M059J (cell line): ENCODE measurements around the gene PAPSS2. TPM values are rescaled to one million over a fixed set of nuclear protein-coding genes. Genes with fewer than 3 reads are reported as not detected.

Source experiments
- DNase-seq: peaks from one replicate; pipeline ENCODE4 v3.0.0-alpha.2; 2012; ENCODE audit warnings: low read depth
- total RNA-seq: library from RNA; depleted of rRNA; stranded (reverse); fragments of >200 nt; shearing (Covaris generic); gene quantifications from 2 replicates; pipeline ENCODE4 v1.2.3, GENCODE V29; 2014

PAPSS2 gene
- total RNA-seq, 1 experiment from 2014 or later, result 81.0 TPM

- DNase-seq, result peak; percentile 54
These were observed 11.6 kb downstream of the PAPSS2 start for GRCh38 chr10:87671139-87671815.

DNA sequence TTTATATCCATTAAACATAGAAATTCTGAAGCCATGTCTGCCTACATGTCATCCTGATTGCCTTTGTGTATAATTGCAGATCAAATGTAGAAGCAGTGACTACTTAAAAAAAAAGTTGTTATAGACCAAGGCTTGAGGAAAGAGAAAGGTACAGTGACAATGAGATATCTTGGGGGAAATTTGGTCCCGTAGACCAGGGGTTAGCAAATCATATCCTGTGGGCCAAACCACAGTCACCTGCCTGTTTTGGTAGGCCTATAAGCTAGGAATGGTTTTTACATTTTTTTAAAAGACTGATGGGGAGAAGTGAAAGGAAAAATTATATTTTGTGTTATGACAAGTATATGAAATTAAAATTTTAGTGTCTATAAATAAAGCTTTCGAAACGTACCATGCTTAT, 12.9 kb downstream of the PAPSS2 start:
- no peak for DNase-seq

- peak; percentile 55 for DNase-seq
These were observed 15.3 kb downstream of the PAPSS2 start for GRCh38 chr10:87674943-87675342.

- DNase-seq, result peak; percentile 93
These were observed 16.0 kb downstream of the PAPSS2 start for GRCh38 chr10:87675396-87676376.

GRCh38 chr10:87677595-87677994, 17.9 kb downstream of the PAPSS2 start:
- DNase-seq, result no peak

- DNase-seq, result no peak
These were observed 18.6 kb downstream of the PAPSS2 start for GRCh38 chr10:87678302-87678701.

DNA sequence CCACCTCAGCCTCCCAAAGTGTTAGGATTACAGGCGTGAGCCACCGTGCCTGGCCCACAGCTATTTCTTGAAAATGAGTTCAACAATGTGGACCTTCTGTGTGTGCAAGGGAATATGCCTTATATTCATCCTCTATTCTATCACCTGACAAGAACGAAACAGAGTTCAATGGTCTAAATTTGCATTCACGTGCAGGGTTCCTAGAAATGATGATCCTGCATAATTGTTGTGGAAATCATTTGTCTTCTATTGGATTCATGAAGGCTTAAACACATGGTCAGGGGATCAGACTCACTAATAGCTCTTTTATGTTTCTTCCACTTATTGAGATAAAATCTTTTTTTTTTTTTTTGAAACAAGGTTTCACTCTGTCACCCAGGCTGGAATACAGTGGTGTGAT, 23.7 kb downstream of the PAPSS2 start:
- no peak for DNase-seq

DNA sequence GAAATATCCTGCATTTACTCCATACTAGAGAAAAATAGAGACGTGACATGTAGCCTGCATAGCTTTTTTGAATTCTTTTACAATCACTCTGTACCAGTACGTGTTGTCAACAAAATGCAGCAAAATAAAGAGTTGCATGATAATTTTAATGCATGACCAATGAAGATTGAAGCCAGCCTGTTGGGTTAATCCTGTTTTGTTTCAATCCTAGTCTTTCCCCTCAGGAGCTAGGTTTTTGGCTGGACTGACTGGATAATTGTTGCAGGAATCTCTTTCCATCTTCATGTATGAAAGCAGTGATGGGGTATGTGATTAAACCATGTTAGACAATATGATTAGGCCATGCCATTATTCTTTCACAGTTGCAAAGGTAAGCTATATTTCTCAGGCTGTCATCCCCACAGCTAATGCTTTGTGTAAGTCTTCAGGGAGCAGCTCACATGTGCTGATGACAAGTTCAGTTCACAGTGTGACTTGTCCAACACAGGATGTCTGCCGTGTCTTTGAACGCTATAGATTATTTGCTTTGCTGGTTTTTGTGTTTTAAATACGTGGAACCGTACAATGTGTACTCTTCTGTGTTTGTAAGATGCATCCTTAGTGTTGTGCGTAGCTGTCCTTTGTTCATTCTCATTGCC, 24.4 kb downstream of the PAPSS2 start:
- no peak for DNase-seq

DNA sequence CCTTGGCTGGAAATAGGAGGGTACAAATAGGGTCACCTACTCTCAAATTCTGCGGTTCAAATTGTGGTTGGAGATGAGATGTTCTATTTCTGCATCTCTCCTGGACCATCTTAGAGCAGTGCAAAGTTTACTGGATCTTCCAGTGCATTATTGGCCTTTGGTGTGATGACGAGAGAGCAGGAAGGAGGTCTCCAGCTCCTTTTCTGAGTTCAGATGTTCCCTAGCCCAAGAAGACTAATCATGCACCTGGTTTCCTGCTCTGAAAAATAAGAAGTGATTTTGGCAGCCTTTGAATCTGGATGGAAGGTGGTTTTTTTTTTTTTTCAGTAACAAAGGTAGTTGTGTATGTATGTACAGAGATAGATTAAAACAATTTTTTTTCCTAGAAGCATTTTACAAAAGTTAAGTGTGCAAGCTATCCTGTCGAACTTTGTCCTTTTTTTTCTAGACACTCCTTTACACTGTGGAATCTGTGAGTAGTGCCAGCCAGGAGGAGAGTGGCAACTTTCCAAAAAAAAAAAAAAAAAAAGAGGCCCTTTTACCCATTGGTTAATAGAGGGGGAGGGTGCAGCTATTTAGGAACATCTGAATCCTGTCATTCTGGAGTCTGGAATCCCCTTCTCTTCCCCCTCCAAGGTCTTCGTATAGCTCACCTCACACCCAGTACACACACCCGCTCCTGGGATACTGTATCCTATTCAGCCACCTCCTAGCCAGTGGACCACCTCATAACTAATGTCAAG, 26.3 kb downstream of the PAPSS2 start:
- DNase-seq, result no peak

- DNase-seq, result no peak
These were observed 31.9 kb downstream of the PAPSS2 start for GRCh38 chr10:87691506-87692070.

- no peak for DNase-seq
These were observed 33.3 kb downstream of the PAPSS2 start for GRCh38 chr10:87692956-87693484.

- DNase-seq, result peak; percentile 81
These were observed 34.5 kb downstream of the PAPSS2 start for GRCh38 chr10:87694011-87694794.

DNA sequence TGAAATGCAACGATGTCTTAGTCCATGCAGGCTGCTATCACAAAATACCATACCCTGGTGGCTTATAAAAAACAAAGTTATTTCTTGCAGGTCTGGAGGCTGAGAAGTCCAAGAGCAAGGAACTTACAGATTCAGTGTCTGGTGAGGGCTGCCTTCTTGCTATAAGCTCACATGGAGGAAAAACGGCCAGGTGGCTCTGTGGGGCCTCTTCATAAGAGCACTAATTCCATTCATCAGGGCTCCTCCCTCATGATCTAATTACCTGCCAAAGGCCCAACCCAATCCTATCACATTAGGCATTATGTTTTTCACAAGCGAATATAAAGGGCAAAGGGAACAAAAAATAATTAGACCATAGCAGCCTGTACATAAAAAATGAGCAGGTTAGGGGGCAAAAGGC, 35.4 kb downstream of the PAPSS2 start:
- no peak for DNase-seq

DNA sequence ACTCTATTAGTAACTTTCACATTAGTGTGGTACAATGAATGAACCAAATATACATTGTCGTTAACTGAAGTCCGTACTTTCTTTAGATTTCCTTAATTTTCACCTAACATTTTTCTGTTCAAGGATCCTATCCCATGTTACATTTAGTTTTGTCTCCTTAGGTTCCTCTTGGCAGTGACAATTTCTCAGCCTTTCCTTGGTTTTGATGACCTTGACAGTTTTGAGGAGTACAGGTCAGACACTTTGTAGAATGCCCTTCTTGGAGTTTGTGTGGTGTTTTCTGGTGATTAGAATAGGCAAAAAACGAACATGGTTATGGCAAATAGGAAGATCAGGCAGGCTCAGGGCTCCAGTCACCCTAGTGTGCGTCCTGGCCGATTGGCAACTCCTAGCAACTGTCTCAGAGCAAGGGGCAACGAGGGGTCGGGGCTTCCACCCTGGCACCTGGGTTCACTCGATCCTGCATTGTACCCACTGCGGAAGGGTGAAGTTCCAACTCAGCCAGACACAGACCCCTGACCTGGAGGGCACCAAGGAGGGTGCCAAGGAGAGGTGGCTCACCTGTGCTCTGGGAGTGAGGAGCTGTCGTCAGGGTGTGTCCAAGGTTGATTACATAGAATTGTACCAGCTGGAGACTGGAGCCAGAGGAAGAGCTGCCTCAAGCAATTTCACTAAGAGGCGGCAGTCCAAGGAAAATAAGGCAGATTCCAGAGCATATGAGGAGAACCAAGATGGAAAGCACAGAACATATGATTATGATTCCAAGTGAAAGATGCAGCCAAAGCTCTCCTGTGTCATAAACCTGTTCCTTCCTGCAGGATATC, 37.5 kb downstream of the PAPSS2 start:
- DNase-seq, result no peak

- DNase-seq, result peak; percentile 39
These were observed 40.5 kb downstream of the PAPSS2 start for GRCh38 chr10:87700031-87700796.

DNA sequence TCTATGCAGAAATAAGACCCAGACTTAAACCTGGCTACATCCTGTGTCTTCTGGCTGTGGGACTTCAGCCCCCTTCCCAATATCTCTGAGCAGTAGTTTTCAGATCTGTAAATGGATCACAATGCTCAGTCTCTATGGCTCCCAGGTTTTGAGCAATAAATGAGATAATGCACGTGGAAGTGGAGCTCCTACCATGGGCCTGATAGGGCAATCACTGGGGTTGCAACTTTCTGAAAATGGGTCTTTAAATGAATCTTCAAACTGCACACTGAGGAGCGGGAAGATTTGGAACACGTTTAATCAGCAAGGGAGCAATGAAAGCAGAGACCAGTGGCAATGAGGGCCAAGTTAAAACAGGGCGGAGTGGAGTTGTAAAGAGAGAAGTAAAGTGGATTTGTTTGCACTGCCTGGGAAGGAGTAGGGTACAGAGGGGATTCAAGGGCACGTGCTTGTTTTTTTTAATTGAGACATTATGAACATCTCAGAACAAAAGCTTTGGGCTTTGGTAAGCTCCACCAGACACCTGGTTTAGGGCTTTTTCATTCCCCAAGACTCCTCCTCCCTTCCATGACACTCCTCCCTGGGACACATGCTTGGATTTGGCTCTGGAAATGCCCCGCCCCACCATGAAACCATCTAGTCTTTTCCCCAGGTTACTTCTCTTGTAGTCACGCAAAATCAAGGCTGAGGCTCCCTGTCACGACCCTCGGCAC, 42.7 kb downstream of the PAPSS2 start:
- DNase-seq, result no peak

DNA sequence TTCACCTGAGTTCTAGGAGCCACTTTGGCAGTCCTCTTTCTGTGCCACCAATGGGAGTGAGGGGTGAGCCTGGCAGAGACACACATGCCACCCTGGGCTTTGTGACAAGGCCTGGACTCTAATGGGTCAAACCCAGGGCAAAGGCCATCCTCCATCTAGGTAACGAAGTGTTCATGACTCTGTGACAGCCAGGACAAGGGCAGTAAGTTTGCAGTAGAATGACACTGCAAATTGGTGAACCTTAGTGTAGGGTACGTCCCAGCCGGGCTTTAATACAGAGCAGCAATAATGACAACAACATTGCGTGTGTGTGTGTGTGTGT, 43.3 kb downstream of the PAPSS2 start:
- DNase-seq, result no peak

DNA sequence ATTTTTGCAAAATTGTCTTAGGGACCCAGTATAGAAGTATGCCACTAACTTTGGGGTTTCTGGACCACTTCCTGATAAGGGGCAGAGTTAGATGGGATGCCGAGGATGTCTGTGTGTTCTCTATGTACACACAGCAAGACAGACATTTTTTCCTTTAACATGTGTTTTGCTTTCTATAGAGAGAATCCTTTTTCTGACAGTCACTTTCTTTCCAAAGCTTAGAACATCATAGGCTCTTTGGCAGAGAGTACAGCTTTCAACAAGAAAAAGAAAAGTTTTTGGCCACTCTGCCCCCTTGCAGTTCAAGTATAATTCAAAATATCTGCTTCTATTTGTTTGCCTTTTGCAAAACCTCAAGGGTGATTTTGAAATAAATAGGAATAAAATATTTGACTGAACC, 44.1 kb downstream of the PAPSS2 start:
- DNase-seq, result no peak
